GM12875 (cell line): ENCODE measurements around the gene KRIT1.
"Not testable (repeated sequence)": the region's sequence is repeated elsewhere in the genome, so short reads cannot be mapped to it uniquely, and the experiment has no call there.

Experiments
- H3K4me3 ChIP-seq: one replicate; pipeline ENCODE4 v1.5.1; 2011; ENCODE audit warnings: low read depth, low read length, control low read depth
- CTCF ChIP-seq: IDR thresholded peaks from 2 replicates; pipeline ENCODE4 v1.5.1; 2011; ENCODE audit warnings: low read depth, mild to moderate bottlenecking, control low read depth, inconsistent platforms, low read length, moderate library complexity, borderline replicate concordance; ENCODE audit not compliant: insufficient read depth

The KRIT1 gene

DNA sequence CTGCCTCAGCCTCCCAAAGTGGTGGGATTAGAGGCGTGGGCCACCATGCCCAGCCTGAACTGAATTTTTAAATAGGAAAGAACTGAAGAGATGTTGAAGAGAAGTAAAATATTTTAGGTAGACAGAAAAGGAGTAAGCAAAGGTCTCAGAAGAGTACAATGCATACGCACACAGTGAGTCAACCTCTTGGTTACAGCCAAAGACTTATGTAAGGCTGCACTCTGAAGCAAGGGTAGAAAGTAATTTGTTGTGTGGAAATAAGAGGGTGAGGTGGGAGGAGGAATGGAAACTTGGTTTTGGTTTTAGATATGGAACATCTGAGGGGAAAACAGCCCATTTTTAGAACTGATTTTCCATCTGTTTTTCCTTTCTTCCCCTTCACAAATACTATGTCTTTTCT is 17.6 kb downstream of the KRIT1 start:
- no peak for TF ChIP-seq CTCF
- no peak overlapping the region for H3K4me3 ChIP-seq

DNA sequence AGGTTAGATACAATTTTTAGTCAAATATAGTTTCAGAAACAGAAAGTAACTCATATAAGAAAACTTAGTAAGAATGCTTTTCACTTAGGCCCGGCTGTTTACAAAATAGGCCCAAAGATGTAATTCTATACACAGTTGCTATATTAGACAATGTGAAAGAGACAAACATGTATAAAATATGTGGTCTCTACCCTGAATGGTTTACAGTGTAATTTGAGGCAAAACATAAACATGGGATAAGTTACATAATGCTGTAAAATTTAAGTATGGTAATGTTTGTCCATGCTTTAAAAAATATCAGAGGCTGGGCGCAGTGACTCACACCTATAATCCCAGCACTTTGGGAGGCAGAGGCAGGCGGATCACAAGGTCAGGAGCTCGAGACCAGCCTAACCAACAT is 18.7 kb downstream of the KRIT1 start:
- no peak for TF ChIP-seq CTCF
- H3K4me3 ChIP-seq = no peak overlapping the region

GRCh38 chr7:92221766-92222165 is 23.9 kb downstream of the KRIT1 start:
- no peak for TF ChIP-seq CTCF
- H3K4me3 ChIP-seq = no peak overlapping the region

DNA sequence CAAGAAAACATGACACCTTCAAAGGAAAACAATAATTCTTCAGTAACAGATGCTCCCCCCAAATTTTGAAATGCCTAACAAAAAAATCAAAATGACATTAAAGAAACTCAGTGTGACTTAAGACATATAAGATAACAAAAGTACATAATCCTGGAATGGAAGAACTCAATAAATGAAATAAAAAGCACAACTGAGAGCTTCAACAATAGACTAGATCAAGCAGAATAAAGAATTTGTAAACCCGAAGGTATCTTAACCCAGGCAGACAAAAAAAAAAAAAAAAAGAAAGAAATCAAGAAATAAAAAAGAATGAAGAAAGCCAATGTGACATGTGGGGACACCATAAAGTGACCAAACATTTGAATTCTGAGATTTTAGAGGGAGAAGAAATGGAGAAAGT is 39.0 kb downstream of the KRIT1 start:
- TF ChIP-seq CTCF = no peak
- no peak overlapping the region for H3K4me3 ChIP-seq

- TF ChIP-seq CTCF = no peak
- no peak overlapping the region for H3K4me3 ChIP-seq
Measured at GRCh38 chr7:92205987-92206386, 39.7 kb downstream of the KRIT1 start.

GRCh38 chr7:92200791-92201190 is 44.9 kb downstream of the KRIT1 start:
- no peak overlapping the region for H3K4me3 ChIP-seq
- no peak for TF ChIP-seq CTCF

DNA sequence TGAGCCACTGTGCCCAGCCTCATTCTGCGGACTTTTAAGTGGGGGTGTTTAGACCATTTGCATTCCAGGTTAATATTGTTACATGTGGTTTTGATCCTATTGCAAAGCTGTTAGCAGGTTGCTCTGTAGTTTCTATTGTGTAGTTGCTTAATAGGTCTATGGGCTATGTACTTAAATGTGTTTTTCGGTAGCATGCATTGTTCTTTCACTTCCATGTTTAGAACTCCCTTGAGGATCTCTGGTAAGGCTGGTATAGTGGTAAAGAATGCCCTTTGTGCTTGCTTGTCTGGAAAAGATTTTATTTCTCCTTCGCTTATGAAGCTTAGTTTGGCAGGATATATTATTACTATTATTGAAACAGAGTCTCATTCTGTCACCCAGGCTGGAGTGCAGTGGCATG is 53.4 kb downstream of the KRIT1 start:
- TF ChIP-seq CTCF = no peak
- no peak overlapping the region for H3K4me3 ChIP-seq

DNA sequence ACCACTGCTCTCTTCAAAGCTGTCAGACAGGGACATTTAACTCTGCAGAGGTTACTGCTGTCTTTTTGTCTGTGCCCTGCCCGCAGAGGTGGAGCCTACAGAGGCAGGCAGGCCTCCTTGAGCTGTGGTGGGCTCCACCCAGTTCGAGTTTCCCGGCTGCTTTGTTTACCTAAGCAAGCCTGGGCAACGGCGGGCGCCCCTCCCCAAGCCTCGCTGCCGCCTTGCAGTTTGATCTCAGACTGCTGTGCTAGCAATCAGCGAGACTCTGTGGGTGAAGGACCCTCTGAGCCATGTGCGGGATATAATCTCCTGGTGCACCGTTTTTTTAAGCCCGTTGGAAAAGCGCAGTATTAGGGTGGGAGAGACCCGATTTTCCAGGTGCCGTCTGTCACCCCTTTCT is 56.5 kb downstream of the KRIT1 start:
- not testable (repeated sequence) for H3K4me3 ChIP-seq

DNA sequence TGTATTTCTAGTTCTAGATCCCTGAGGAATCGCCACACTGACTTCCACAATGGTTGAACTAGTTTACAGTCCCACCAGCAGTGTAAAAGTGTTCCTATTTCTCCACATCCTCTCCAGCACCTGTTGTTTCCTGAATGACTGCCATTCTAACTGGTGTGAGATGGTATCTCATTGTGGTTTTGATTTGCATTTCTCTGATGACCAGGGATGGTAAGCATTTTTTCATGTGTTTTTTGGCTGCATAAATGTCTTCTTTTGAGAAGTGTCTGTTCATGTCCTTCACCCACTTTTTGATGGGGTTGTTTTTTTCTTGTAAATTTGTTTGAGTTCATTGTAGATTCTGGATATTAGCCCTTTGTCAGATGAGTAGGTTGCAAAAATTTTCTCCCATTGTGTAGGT is 61.4 kb downstream of the KRIT1 start:
- H3K4me3 ChIP-seq = not testable (repeated sequence)
